ENCODE results near the gene DGCR8.

Gene DGCR8

DNA sequence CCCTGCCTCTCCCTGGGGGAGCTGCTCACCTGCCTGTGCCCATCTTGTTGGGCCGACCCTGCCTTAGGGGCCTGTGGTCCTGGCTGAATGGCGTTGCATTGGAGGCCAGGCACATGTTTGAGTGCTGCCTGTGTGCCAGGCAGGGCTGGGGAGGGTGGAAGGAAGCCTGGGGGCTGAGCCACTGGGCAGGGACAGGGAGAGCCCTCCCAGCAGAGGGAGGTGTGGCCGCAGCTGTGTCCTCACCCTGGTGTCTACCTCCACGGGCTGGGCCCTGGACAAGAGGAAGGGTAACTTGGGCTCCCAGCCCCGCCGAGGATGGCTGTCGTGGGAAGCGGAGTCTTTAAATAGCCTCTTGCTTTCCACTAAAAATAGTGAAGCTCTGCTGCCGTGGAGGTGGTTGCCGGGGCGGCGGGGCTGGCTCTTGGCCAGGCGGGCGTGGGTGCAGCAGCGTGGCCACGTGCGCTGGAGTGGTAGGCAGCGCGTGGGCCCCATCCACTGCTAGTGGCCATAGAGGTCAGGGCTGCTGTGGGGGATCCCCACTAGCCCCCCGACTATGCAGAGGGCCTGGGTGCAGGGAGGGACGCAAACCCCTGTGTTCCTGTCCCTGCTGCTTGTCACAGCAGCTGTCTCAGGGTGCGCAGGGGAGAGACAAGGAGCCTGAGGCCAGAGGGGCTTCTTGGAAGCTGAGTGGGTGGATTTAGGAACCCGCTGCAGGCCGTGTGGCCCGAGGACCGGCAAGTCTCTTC is 57.8 kb downstream of the DGCR8 start:
- no peak for DNase-seq (ENCODE audit: low read depth)

DNA sequence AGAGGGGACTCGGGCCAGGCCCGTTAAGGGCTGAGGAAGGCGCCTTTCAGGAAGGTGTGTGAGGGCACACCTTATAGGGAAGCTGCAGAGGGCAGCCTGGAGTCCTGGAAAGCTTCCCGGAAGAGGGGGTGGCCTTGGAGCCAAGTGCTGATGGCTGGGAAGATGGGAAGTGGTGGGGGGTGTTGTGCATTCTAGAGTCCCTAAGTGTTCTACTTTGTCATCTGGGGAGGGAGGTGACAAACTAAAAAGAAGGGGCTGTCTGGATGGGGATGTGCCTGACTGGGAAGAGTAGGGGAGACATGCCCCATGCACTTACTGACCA is 58.3 kb downstream of the DGCR8 start:
- no peak for DNase-seq (ENCODE audit: low read depth)

DNA sequence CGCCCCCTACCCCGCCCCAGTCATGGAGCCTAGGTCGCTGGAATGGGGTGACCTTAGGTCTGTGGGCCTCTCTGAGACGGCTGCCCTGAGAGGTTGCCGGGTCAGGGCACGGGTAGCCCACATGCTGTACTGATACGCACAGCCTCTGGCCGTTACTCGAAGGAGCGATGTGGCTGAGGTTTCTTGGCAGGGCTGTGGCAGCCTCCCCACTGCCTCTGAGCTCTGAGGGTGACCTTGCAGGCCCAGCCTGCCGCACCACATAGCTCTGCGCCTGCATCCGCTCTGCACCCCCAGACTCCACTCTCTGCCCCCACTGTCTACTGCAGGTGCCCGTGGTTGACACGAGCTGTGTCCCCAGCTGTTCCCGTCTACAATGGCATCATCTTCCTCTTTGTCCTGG is 58.8 kb downstream of the DGCR8 start:
- no peak for DNase-seq (ENCODE audit: low read depth)

DNA sequence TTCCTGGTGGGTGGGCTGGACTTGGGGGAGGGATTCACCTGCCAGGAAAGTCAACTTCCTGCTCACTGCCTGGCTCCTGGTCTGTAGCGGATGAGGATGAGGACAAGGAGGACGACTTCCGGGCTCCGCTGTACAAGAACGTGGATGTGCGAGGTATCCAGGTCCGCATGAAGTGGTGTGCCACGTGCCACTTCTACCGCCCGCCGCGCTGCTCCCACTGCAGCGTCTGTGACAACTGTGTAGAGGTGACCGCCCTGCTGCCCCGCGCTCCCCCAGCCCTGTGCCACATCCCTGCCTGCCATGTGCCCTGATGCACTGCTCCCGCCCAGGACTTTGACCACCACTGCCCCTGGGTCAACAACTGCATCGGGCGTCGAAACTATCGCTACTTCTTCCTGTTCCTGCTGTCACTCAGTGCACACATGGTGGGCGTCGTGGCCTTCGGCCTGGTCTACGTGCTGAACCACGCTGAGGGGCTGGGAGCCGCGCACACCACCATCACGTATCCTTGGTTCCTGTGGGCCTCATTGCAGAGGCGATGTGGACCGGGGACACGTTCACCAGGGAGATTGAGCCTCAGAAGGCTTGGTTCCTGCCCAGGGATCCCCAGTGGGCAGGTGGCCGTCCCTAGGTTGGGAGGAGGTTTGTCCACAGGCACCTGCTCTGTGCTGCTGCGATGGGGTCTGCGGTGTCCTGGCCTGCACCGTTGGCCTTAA is 59.5 kb downstream of the DGCR8 start:
- no peak for DNase-seq (ENCODE audit: low read depth)

DNA sequence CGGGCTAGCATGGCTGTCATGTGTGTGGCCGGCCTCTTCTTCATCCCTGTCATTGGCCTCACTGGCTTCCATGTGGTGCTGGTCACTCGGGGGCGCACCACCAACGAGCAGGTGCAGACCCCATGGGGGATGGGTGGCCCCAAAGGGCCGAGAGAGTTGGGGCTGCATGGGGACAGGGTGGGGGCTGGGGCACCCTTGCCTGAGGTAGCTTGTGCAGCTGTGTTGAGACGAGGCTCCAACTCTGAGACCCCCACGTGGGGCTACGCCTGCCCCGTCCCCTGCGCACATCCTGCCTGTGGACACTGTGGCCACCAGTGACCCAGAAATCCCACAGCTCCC is 60.0 kb downstream of the DGCR8 start:
- no peak for DNase-seq (ENCODE audit: low read depth)

DNA sequence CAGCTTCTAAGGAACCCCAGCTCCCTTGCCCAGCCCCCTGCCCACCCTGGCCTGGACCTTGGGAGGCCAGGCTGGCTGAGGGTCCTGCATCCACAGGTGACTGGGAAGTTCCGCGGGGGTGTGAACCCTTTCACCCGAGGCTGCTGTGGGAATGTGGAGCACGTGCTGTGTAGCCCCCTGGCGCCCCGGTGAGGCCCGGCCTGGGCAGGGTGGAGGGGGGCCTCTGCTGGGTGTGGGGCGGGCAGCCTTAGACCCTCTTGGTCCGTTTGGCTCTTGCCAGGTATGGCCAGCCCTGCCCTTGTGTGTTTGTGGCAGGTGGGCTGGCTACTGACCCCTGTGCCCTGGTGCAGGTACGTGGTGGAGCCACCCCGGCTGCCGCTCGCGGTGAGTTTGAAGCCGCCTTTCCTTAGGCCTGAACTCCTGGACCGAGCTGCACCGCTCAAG is 60.5 kb downstream of the DGCR8 start:
- DNase-seq (ENCODE audit: low read depth): no peak

DNA sequence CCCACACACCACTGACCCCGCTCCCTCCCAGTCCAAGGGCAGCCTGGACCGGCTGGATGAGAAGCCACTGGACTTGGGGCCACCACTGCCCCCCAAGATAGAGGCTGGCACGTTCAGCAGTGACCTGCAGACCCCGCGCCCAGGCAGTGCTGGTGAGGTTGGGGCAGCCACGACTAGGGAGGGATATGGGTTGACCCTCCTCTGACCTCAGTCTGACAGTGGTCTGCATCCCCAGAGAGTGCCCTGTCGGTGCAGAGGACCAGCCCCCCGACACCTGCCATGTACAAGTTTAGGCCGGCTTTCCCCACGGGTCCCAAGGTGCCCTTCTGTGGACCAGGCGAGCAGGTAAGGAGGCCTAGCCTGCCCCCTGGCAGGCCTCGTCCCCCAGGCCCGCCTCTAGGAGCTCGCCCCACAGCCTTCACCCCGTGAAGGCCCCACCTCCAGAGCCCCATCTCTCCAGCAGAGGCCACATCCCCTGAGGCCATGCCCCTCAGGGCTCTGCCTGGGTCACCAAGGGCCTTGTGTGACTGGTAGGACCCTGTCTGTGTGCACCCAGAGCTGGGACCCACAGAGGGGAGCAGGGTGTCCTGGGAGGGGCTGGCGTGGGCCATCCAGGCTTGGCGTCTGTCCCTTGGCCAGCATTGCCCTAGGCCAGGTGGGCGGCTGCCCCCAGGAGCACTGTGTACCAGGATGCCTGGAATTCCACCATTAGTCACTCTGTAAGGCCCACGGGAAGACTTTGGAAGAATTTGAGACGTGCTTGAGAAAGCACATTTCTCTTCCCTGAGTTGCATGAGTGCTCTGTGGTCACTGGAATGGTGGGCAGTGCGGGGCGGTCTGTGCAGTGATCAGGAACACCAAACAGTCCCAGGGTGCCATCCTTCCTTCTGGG is 61.4 kb downstream of the DGCR8 start:
- DNase-seq (ENCODE audit: low read depth): no peak

DNA sequence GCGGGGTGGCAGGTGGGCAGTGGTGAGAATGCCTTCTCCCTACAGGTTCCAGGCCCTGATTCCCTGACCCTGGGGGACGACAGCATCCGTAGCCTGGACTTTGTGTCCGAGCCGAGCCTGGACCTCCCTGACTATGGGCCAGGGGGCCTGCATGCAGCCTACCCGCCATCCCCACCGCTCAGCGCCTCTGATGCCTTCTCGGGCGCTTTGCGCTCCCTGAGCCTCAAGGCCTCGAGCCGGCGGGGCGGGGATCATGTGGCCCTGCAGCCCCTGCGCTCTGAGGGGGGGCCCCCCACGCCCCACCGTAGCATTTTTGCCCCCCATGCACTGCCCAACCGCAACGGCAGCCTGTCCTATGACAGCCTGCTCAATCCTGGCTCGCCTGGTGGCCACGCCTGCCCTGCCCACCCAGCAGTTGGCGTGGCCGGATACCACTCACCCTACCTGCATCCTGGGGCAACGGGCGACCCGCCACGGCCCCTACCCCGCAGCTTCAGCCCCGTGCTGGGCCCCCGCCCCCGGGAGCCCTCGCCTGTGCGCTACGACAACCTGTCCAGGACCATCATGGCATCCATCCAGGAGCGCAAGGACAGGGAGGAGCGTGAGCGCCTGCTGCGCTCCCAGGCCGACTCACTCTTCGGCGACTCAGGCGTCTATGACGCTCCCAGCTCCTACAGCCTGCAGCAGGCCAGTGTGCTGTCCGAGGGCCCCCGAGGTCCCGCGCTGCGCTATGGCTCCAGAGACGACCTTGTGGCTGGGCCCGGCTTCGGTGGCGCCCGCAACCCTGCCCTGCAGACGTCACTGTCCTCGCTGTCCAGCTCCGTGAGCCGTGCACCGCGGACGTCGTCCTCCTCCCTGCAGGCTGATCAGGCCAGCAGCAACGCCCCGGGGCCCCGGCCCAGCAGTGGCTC is 62.9 kb downstream of the DGCR8 start:
- DNase-seq (ENCODE audit: low read depth): no peak

DNA sequence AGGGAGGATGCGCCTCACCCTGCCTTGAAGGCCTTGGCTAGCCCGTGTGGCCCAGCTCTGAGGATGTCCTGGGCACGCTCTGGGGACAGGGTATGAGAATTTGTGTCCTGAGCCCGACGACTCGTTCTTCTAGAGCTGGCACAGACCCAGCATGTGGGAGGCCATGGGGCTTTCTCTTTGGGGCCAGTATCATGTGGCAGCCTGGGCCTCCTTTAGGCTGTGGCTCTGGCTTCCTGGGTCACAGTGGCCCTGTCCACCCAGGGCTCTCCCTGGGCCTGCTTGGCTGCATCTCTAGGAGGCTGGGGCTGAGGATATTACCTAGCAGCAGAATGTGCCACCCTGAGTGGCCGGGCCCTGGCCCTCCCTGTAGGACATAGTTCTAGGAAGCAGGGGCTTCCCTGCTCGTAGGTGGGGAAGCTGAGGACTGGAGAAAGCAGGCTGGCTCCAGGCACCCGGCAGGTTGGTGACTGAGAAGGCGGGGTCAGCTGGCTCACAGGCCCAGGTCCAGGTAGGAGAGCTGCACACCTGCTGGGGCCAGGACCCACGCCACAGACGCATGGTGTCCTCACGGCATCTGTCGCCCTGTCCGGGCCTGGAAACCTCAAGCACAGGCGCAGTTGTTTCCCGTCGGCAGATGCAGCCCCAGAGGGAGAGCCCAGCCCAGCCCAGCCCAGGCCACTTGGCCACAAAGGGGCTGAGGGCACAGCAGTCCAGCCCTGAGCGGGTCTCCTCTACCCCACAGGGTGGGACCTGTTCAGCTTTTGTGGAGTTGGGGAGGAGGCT is 64.0 kb downstream of the DGCR8 start:
- DNase-seq (ENCODE audit: low read depth): no peak

DNA sequence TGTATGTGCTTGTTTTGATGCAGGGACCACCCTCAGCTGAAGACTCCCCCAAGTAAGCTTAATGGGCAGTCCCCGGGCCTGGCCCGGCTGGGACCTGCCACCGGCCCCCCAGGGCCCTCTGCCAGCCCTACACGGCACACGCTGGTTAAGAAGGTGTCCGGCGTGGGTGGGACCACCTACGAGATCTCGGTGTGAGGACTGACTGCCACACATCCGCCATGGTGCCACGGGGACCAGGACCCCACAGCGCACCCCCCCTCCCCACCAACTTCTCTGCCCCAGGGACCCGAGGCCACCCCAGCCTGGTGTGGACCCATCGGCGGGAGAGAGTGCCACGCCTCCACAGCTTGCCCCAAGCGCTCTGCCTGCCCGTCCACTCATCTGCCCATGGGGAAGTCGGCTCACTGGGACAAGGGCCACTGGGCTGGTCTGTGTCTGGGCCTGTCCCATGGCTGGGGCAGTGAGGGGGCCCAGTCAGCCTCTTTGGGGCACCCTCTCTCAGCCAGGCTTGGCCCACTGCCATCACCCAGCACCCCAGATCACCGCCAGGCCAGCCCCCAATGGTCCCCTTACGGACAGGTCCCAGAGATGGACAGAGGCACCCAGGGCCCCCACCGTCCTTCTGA is 65.3 kb downstream of the DGCR8 start:
- DNase-seq (ENCODE audit: low read depth): no peak

DNA sequence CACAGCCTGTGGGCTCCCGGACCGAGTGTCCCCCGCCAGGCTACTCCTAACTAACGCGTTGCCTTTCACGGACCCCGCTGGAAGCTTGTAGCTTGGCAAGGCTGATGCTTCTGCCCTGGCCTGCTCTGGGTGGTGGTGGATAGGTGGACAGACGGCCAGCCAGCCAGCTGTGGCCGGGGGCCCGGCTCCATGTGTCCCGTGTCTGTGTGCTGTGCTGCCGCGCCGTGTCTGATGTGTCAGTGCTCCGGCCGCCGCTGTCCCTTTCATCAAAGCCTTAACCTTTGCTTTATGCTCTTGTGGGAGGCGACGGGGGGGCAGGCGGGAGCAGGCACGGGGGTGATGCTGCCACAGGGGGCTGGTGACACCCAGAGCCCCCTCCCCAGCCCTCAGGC is 65.8 kb downstream of the DGCR8 start:
- DNase-seq (ENCODE audit: low read depth): no peak

DNA sequence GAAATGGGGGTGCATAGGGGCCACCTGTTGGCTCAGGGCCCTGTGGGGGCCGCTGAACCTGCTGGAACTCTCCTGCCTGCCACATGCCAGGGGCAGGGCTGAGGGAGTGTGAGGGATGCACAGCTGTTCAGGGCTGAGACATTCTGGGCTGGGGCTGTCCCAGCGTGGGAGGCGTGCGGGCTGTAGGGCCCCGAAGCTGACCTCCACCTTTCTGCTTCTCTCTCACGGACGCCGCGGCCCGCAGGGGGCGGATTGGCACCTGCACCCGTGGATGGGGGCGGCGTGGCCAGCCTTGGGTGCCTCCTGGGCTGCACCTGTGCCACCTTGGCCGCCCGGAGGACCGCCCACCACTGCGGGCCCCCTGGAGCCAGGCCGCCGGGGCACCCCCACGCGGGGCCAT is 66.7 kb downstream of the DGCR8 start:
- no peak for DNase-seq (ENCODE audit: low read depth)

DNA sequence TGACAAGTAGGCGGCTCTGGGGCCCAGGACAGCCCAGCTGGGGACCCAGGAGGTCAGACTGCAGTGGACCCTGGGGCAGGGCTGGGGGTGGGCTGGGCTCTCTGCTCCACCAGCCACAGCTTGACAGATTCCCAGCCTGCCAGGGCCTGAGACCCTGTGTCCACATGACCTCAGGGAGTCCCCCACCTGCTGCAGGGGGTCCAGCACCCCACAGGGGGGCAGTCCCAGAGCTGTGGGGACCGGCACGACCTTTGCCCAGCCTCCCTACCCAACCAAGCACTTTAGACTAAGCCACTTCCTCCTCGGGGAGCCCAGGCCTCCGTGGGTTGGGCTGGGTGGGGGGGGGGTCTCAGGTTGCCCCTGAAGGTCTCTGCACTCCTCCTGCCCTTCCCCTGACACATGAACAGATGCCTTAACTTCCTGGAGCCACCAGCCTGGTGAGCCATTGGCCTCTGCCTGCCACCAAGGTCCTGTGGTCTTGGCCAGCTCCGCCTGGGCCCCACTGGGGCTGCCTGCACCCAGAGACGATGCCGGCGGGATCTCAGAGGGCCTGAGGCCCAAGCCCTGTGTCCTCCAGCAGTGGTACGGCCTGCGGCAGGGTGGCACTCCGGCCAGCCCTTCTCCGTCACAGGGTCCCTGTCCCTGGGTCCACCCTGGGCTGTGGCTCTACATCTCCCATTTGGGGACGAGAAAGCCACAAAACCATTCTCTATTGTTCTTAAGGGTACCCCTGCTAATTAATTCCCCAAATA is 67.4 kb downstream of the DGCR8 start:
- no peak for DNase-seq (ENCODE audit: low read depth)

DNA sequence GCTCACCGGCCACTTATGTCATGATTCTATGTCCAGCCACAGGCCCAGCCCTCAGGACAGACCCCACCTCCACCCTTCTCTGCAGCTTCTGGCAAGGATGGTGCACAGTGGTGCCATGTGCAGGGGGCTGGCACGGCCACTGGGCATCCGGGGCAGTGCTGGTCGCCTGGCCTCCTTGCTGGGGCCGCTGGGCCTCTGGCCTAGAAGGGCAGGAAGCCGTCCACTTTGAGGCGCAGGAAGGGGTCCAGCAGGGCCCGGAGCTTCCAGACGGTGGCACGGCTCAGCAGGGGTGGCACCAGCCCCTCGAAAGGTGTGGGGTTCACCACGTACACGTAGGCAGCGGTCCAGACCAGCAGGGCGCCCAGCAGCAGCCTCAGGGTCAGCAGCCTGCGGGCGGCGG is 68.4 kb downstream of the DGCR8 start:
- no peak for DNase-seq (ENCODE audit: low read depth)

DNA sequence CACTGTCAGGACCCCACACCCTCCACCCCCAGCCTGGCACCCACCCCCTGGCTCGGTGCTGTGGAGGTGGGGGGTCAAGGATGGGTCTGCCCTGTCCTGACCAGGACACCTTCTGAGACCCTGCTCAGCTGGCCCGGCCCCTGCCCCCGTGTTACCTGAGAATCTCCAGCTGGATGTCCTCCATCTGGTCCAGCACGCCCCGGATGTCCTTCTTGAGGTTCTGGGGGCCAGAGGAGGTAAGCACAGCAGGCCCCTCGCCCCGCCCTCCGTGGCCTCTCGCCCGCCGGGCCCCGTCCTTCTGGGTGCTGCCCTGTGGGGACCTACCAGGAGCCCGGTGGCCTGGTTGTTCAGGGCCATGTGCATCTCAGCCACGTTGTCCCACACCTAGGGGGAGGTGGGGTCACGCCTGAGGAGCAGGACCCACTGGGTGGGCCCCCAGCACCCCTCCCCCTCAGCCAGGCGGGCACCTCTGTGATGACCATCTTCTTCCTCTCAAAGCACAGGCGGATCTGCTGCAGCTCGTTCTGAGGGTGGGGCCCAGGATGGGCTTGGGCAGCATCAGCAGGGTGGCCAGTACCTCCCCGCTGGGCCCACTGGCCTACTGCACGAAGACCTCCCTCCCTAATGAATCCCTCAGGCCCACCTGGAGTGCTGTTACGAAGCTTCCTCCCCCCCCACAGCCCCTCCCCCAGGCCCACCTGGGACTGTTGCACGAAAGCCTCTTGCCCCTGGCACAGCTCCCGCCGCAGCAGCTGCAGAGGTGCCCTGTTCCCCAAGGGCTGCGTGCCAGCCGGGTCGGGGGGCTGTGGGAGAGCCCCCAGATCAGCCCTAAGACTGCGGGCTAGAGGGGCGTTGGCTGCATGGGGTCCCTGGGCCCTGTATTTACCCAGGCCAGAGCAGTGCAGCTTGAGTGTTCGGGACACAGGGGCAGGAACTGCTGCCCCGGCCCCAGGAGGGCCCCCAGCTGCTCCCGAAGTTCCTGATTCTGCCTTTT is 69.5 kb downstream of the DGCR8 start:
- DNase-seq (ENCODE audit: low read depth): no peak

DNA sequence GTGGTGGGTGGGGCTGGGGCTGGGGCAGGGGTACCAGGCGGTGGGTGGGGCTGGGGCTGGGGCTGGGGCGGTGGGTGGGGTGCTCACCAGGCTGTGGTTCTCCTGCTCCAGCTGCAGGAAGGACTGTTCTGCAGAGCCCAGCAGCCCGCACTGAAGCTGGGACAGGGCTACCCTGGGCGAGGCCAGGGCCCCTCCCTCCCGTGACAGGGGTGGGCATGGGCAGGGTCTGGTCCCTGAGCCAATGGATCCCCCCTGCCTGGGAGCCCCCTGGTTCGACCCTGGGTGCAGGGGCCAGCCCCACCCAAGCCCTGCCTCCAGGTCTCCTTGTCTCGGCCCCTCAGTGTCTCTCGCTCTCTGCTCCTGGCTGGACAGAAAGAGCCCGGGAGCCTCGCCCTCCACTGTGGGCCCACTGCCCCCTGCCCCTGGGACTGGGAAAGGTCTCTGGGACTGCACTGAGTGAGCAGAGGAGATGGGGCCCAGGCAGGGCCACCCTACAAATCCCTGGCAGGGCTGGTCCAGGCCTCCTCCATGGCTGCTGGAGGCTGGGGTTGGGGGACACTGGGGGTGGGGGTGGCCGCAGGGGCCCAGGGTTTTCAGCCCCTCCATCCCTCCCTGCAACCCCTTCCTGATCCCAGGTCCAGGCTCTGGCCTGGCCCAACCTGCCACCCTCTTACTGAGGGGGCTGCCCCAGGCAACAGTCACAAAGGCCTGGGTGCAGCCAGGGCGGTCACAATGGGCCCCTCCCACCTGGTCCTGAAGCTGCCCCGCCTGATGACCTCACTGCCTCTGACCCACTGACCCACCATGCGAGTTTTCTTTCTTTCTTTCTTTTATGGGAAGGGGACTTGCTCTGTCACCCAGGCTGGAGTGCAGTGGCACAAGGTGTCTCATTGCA is 70.6 kb downstream of the DGCR8 start, which contains the start of gene CCDC188:
CCDC188 (minus strand) TSS at position 675 of the 895 bp plus-strand sequence; CDS start at position 606, 69 bp downstream.
- DNase-seq (ENCODE audit: low read depth): no peak

DNA sequence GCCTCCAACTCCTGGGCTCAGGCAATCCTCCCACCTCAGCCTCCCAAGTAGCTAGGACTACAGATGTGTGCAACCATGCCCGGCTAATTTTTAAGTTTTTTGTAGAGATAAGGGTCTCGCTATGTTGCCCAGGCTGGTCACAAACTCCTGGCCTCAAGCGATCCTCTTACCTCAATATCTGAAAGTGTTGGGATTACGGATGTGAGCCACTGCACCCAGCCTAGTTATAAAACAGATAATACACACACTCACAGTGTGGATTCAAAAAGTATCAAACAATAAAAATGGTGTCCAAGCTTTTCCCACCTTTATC is 71.2 kb downstream of the DGCR8 start:
- no peak for DNase-seq (ENCODE audit: low read depth)

DNA sequence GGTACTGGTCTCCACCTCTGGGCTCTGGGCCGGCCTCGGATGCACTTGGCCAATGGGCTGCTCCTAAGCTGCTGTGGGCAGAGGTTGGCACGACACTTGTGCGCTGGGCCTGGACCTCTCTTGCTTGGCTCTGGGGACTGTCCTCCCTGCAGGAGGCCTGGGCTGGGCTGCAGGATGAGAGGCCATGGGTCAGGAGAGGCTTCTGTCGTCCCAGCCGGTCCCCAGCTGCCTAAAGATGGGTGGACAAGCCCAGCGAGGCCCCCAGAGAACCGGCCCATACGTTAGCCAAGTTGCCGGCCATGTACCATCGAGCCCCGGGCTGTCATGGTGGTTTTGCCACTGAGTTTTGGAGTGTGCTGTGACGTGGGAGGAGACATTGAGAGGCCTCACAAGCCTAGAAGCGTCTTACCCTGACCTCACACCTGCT is 72.4 kb downstream of the DGCR8 start:
- DNase-seq (ENCODE audit: low read depth): no peak

All from T follicular helper cell (primary cell).